IPS-11a (cell line): ENCODE results near the gene ATP5F1E.
A peak's percentile ranks its signal among the peaks of the same experiment; 100 is the strongest.
"Not testable (repeated sequence)": the region's sequence is repeated elsewhere in the genome, so short reads cannot be mapped to it uniquely, and the experiment has no call there.

Source experiments
- H3K4me3 ChIP-seq: one replicate; pipeline ENCODE4 v1.5.1; 2013; ENCODE audit warnings: low read depth, low read length, control low read depth

ATP5F1E gene

GRCh38 chr20:58992911-58993310, 39.2 kb downstream of the ATP5F1E start:
- no peak overlapping the region for H3K4me3 ChIP-seq

GRCh38 chr20:58991715-58992114, 40.4 kb downstream of the ATP5F1E start:
- no peak overlapping the region for H3K4me3 ChIP-seq

DNA sequence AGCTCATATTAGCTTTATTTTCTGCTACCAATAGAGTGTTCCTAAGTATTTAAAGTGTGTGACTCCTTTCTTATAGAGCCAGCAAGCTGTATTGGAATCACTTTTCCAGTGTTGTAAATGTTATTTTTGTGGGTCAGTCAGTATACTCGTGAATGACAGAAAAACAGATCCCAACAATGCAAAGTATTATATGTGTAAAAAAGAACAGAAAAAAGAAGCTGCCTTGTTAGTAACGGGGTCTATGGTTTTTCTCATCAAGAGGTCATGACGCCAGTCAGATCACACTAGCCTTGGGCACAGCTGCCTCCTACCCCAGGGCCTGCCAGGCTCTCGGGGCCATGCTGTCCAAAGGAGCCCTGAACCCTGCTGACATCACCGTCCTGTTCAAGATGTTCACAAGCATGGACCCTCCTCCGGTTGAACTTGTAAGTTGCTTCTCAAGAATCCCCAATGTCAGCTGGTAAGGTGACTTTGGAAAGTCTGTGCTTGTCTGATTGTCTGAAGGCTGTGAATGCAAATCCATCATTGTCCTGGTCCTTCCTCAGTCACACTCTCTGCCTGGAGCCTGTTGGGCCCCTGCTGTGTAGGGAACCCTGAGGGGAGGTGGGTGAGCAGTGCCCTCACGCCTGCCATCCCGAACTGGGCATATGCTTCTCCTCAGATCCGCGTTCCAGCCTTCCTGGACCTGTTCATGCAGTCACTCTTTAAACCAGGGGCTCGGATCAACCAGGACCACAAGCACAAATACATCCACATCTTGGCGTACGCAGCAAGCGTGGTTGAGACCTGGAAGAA, 41.3 kb downstream of the ATP5F1E start:
- no peak overlapping the region for H3K4me3 ChIP-seq

DNA sequence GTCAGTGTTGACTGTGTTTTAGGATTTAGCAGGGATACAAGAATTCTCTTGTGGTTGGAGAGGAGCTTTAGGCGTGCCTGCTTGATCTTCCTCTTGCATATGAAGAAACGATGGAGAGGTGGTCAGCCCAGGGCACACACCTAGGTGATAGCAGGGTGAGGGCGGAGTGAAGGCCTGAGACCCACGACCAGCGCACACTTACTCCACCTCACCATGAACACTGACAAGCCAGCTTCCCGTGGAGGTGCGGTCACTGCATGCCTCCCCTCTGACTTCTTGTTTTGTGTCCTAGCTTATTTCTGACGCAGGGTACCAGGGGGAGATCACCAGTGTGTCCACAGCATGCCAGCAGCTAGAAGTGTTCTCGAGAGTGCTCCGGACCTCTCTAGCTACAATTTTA, 42.9 kb downstream of the ATP5F1E start:
- H3K4me3 ChIP-seq: no peak overlapping the region

- H3K4me3 ChIP-seq: no peak overlapping the region
Measured at GRCh38 chr20:58988565-58988882, 43.6 kb downstream of the ATP5F1E start.

GRCh38 chr20:58987790-58988564, 44.2 kb downstream of the ATP5F1E start:
- no peak overlapping the region for H3K4me3 ChIP-seq

- H3K4me3 ChIP-seq: no peak overlapping the region
Measured at GRCh38 chr20:58986968-58987517, 45.1 kb downstream of the ATP5F1E start.

DNA sequence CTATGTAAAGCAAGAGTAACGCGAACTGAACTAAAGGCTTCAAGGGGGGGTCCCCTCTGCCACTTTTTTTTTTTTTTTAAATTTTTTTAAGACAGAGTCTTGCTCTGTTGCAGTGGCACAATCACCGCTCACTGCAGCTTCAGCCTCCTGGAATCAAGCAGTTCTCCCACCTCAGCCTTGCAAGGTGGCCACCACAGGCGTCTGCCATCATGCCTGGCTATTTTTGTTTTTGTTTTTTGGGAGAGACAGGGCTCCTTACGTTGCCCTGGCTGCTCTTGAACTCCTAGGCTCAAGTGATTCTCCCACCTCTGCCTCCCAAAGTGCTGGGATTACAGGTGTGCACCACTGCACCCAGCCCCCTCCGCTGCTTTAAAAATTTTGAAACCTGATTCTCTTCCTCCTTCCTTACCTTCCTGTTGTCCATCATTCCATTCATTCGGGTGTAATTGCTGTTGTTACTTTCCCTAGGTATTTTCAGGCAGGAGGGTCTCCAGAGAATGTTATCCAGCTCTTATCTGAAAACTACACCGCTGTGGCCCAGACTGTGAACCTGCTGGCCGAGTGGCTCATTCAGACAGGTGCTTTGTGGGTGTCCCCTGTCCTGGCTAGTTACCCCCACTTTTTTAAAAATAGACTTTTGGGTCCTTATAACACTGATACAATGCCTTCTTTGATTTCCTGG, 45.7 kb downstream of the ATP5F1E start:
- no peak overlapping the region for H3K4me3 ChIP-seq

DNA sequence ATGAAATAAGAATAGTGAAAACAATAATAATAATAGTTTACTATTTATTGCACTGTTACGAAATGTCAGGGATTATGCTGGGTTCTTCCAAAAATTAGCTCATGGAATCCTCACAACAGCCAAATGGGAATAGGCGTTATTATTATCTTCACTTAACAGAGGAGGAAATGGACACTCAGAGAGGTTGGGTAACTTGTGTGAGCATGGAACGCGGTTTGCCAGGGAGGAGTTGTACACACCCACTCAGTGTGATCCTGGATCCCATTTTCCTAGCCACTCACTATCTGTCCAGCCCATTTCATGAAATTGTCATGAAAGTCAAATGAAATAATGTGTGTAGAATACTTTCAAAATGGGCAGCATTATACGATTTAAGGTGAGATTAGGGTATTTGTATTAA, 46.5 kb downstream of the ATP5F1E start:
- H3K4me3 ChIP-seq: no peak overlapping the region

DNA sequence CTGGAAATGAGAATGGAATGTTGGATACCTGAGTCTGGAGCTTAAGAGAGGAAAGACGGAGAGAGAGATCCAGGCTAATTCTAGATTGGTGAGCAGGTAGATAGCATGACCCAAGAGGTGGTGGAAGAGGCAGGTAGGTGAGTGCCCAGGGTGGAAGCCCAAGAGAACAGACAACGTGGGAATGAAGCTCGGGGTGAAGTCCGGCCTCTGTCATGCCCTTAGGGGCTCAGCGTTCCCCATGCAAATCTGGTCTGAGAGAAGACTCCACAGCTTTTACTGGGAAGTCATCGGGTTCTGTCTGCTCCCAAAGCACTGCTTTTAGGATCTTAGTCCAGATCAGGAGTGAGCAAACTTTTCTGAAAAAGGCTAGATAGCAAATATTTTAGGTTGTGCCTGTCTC, 47.4 kb downstream of the ATP5F1E start:
- no peak overlapping the region for H3K4me3 ChIP-seq

GRCh38 chr20:58983115-58983468, 49.0 kb downstream of the ATP5F1E start:
- H3K4me3 ChIP-seq: not testable (repeated sequence)

GRCh38 chr20:58982406-58983114, 49.6 kb downstream of the ATP5F1E start:
- H3K4me3 ChIP-seq: no peak overlapping the region

DNA sequence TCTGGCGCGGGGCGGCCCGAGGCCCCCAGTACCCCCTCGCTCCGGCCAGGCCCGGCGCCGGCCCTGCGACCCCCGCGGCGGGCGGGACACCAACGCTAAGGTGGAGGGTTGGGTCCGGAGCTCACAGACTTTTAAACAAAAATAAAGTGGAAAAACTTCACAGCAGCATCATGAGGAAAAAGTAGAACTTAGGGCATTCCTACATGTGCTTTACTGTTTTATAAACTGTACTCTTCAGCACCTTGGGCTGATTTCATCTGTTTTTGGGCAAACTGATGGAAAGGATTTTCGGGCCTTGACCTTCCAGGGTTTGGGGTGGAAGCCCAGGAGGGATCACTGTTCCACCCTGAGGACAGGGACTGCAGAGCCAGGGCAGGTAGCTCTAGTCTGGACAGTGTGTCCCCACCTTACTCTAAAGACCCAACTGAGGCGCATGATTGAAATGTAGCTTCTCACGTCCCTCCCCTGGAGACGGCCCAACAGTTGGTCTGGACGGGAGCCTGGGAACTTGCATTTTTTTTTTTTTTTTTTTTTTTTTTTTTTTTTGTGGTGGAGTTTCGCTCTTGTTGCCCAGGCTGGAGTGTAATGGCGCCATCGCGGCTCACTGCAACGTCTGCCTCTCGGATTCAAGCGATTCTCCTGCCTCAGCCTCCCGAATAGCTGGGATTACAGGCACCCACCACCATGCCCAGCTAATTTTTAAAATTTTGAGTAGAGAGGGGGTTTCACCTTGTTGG, 50.3 kb downstream of the ATP5F1E start:
- peak overlapping the region; percentile 62 for H3K4me3 ChIP-seq

DNA sequence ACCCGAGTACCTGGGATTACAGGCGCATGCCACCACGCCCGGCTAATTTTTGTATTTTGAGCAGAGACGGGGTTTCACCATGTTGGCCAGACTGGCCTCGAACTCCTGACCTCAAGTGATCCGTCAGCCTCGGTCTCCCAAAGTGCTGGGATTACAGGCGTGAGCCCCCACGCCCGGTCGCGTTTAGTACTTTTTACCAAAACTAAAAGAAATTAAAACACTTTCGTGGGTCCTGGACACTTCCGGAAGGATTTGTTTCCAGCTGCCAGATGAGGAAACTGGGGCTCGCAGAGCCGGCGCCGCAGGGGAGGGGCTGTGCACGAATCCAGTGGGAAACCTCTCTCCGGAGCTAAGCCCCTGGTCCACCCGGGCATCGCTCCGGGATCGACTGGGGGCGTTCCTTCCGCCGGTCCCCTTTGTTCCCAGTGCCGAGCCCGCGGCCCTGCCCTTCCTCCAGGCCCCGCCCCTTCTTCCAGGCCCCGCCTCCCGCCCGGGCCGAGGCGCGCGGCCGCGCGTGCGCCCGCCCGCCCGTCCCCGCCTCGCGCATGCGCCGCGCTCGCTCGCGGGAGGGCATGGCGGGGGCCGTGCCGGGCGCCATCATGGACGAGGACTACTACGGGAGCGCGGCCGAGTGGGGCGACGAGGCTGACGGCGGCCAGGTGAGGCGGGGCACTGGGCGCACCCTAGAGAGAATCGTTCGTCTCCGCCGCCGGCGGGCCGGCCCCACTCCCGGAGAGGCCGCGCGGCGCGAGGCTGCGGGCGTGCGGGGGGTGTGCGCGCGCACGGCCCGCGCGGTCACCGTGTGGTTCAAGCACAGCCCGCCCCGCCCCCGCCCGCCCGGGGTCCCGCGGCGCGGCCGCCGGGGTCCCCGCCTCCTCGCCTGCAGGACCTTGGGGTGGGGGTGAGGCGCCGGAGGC, 51.2 kb downstream of the ATP5F1E start, which contains the start of gene NELFCD:
NELFCD (plus strand) TSS at position 546 of the 917 bp plus-strand sequence; CDS start at position 600, 54 bp downstream.
- H3K4me3 ChIP-seq: peak within 1 kb of the TSS; percentile 62

GRCh38 chr20:58978351-58979190, 53.6 kb downstream of the ATP5F1E start:
- H3K4me3 ChIP-seq: no peak overlapping the region

DNA sequence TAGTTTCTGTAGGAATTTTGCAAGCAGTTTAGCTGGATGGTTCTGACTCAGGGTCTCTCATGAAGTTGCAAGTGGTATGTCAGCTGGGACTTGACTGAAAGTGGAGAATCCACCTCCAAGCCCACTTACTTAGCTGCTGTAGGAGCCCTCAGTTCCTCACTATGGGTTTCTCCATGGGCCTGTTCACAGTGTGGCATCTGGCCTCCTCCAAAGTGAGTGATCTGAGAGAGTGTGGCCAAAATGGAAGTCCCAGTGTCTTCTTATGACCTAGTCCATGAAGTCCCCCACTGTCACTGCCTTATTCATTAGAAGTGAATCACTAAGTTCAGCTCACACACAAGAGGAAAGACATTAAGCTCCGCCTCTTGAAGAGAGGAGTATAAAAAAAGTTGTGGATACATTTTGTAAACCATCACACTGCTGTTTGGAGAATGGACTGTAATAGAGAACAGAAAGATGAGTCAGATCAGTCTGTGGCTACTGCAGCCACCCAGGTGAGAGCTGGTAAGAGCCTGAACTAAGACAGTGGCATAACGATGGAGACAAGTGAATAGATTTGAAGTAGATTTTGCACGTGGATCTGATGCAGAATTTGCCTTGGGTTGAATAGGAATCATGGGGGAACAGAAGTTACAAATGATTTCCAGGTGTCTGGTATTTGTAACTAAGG, 55.9 kb downstream of the ATP5F1E start:
- H3K4me3 ChIP-seq: no peak overlapping the region
